GM13976 (cell line): ENCODE data around the gene HUWE1.
"Not testable (repeated sequence)": the region's sequence is repeated elsewhere in the genome, so short reads cannot be mapped to it uniquely, and the experiment has no call there.

ENCODE experiments used
- DNase-seq: peaks from one replicate; pipeline ENCODE4 v3.0.0; 2012; ENCODE audit warnings: low spot score
- in situ Hi-C: fragments of 300-500 bp; cut with MboI; formaldehyde crosslinking; loops from one replicate; pipeline ENCODE4 v1.12.0; 2022; ENCODE audit warnings: low sequenced_read_pairs, mixed read lengths, inconsistent platforms; ENCODE audit not compliant: unreplicated experiment
- TF ChIP-seq, protein P1 (sequence below): IDR thresholded peaks from 2 replicates; pipeline ENCODE4 v1.5.1; 2012; ENCODE audit warnings: borderline replicate concordance, mild to moderate bottlenecking; ENCODE audit not compliant: insufficient read depth; ENCODE audit errors: extremely low read depth, missing control alignments, control extremely low read depth

HUWE1 gene

DNA sequence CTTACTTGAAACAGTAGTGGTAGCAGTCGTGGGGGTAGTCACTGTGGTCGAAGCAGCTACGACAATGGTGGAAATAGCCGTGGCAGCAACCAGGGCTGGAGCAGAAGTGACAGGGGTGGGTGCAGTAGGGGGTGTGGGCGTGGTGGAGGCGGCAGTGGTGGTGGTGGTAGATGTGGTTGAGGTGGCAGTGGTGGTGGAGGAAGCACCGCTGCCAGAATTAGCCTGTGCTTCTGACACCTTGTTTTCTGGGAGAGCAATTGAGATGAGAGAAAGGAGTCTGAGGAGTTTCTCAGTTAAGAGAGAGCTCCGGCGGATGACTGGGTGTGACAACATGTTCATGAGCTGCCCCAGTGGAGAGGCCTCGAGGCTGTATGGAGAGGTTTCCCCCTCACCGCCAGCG is 138.9 kb downstream of the HUWE1 start:
- no peak for DNase-seq
- in situ Hi-C loops, result no loop called here
- TF ChIP-seq, protein P1, sequence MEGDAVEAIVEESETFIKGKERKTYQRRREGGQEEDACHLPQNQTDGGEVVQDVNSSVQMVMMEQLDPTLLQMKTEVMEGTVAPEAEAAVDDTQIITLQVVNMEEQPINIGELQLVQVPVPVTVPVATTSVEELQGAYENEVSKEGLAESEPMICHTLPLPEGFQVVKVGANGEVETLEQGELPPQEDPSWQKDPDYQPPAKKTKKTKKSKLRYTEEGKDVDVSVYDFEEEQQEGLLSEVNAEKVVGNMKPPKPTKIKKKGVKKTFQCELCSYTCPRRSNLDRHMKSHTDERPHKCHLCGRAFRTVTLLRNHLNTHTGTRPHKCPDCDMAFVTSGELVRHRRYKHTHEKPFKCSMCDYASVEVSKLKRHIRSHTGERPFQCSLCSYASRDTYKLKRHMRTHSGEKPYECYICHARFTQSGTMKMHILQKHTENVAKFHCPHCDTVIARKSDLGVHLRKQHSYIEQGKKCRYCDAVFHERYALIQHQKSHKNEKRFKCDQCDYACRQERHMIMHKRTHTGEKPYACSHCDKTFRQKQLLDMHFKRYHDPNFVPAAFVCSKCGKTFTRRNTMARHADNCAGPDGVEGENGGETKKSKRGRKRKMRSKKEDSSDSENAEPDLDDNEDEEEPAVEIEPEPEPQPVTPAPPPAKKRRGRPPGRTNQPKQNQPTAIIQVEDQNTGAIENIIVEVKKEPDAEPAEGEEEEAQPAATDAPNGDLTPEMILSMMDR, result no peak

DNA sequence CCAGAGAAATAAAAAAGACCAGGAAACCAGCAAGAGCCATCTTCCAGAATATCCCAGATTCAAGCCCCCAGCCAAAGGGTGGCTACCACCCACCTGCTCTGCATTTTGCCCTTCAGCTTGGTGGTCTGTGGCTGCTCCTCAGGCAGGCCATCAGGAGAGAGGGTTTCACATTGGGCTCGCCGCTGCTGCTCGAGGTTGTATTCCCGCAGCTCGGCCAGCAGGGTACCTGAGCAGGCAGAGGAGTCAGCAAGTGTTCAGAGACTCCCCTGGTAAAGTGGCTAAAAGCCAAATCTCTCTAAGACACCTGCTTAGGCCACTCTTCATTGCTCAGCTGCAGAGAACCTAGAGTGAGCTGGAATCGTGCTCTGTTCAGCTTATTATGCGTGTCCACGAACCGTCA is 141.6 kb downstream of the HUWE1 start:
- DNase-seq, result no peak
- TF ChIP-seq, protein P1, result no peak
- in situ Hi-C loops, result no loop called here

DNA sequence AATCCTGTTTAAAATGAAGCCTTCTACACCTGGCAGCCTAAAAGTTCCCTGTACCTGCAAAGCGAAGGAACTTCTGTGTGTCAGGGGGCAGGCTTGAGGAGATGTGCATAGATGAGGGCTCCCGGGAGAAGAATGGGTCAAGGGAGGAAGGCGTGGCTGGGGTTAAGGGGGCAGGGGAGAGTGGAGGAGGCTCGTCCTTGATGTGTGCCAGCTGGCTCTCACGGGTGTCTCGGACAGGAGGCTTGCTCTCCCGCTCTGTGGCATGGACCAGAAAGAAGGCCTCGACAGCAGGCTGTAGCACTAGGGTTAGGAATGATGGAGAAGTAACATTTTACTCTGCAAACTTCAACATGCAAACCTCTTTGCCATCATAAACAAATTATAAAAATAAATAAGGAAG is 147.7 kb downstream of the HUWE1 start:
- in situ Hi-C loops, result no loop called here
- no peak for DNase-seq

DNA sequence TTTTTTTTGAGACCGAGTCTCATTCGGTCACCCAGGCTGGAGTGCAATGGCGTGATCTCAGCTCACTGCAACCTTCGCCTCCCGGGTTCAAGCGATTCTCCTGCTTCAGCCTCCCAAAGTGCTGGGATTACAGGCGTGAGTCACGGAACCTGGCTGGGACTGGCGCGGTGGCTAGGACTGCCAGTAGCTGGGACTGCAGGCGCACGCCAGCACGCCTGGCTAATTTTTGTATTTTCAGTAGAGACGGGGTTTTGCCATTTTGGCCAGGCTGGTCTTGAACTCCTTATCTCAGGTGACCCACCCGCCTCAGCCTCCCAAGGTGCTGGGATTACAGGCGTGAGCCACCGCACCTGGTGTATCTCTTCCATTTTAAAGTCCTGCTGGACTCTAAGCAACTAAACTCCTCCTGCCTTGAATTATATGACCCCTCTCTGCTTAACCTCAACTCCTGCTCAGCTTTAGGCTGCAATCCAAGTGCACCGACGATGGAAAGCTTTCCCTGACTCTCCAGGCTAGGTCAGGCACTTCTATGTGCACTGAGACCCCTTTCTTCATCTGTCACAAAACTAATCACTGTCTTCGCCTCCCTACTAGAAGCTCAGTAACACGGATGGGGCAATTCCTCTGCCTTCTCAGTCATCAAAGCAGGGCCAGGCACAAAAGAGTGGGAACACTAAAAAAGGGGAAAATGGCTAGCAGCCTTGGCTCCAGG is 155.1 kb downstream of the HUWE1 start:
- DNase-seq, in situ Hi-C loops: not testable (repeated sequence)

More for the DNA sequence above, 147.7 kb downstream of the HUWE1 start:
- TF ChIP-seq, protein P1, result no peak

DNA sequence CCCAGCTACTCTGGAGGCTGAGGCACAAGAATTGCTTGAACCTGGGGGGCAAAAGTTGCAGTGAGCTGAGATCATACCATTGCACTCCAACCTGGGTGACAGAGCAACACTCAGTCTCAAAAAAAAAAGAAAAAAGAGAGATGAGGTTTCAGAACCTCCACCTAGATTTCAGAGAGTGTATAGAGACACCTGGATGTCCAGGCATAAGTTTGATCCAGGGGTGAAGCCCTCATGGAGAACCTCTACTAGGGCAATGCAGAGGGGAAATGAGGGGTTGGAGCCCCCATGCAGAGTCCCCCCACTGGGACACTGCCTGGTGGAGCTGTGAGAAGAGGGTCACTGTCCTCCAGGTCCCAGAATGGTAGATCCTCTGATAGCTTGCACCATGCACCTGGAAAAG is 159.5 kb downstream of the HUWE1 start:
- no peak for DNase-seq
- TF ChIP-seq, protein P1, result no peak
- in situ Hi-C loops, result no loop called here

DNA sequence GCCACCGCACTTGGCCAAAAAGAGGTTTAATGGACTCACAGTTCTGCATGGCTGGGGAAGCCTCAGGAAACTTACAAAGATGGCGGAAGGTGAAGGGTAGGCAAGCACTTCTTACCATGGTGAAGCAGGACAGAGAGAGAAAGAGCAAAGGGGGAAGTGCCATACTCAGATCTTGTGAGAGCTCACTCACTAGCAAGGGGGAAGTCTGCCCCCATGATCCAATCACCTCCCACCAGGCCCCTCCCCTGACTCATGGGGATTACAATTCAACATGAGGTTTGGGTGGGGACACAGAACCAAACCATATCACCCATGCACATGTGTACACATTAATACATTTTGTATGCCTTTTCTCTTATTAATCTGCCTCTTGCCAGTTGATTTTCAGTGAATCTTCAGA is 175.2 kb downstream of the HUWE1 start:
- in situ Hi-C loops, result no loop called here
- TF ChIP-seq, protein P1, result no peak
- DNase-seq, result no peak

DNA sequence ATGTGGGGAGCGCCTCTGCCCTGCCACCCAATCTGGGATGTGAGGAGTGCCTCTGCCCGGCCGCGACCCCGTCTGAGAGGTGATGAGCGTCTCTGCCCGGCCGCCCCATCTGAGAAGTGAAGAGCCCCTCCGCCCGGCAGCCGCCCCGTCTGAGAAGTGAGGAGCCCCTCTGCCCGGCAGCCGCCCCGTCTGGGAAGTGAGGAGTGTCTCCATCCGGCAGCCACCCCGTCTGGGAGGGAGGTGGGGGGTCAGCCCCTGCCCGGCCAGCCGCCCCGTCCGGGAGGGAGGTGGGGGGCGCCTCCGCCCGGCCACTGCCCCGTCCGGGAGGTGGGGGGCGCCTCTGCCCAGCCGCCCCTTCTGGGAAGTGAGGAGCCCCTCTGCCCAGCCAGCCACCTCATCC is 182.5 kb downstream of the HUWE1 start:
- in situ Hi-C loops, DNase-seq: not testable (repeated sequence)

DNA sequence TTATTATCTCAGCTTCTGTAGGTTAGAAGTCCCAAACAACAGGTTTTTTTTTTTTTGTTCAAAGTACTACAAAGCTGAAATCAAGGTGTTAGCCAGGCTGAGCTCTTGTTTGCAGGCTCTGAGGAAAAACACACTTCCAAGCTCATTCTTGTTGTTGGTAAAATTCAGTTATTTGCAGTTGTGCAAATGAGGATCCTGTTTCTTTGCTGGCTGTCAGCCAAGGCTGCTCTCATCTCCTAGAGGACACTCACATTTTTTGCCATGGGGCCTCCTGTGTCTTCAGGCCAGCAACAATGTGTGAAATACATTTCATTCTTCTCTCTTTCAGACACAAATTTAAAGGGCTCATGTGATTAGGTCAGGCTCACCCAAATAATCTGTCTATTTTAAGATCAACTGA is 192.1 kb downstream of the HUWE1 start:
- in situ Hi-C loops, result no loop called here
- no peak for DNase-seq
- TF ChIP-seq, protein P1, result no peak
